Mammary microvascular endothelial cell (primary cell): Measurements from ENCODE around the gene NKX1-1. TPM values are rescaled to one million over a fixed set of nuclear protein-coding genes. Genes with fewer than 3 reads are reported as not detected.

Source experiments
- total RNA-seq: library from RNA; depleted of rRNA; stranded (reverse); fragments of >200 nt; gene quantifications from 2 replicates; pipeline ENCODE4 v1.2.3, GENCODE V29; 2015

Gene NKX1-1
- total RNA-seq: not detected in 2 replicates

GRCh38 chr4:1406394-1406980 lies at the start of gene NKX1-1:
Gene NKX1-1, minus strand, starts transcription at chr4:1406442. Its CDS starts 0 bp downstream, at chr4:1406442.

Other genes with a start within 250 kb of the NKX1-1 start
- 0.94 and 1.5 TPM in 2 replicates for gene SPON2, start 233.9 kb downstream of the NKX1-1 start, total RNA-seq
- 135 and 140 TPM in 2 replicates for gene CTBP1, start 157.3 kb downstream of the NKX1-1 start, total RNA-seq
- 57.6 and 58.8 TPM in 2 replicates for gene MAEA, start 116.6 kb downstream of the NKX1-1 start, total RNA-seq
- gene UVSSA, start 59.2 kb downstream of the NKX1-1 start, total RNA-seq: 2.7 and 2.8 TPM in 2 replicates